Measurements from ENCODE around the gene SUSD3.
"Not testable (repeated sequence)": the region's sequence is repeated elsewhere in the genome, so short reads cannot be mapped to it uniquely, and the experiment has no call there.

SUSD3 gene

GRCh38 chr9:93112116-93112863 is 53.8 kb downstream of the SUSD3 start:
- no peak for DNase-seq (ENCODE audit: low spot score)

GRCh38 chr9:93112864-93113389 is 54.4 kb downstream of the SUSD3 start:
- no peak for DNase-seq (ENCODE audit: low spot score)

- no peak for DNase-seq (ENCODE audit: low spot score)
Observed at GRCh38 chr9:93114169-93114983, 55.9 kb downstream of the SUSD3 start.

GRCh38 chr9:93114984-93115335 is 56.5 kb downstream of the SUSD3 start:
- no peak for DNase-seq (ENCODE audit: low spot score)

GRCh38 chr9:93115486-93116071 is 57.1 kb downstream of the SUSD3 start:
- DNase-seq (ENCODE audit: low spot score) = no peak

- peak; percentile 79 for DNase-seq (ENCODE audit: low spot score)
Observed at GRCh38 chr9:93116072-93116961, 57.8 kb downstream of the SUSD3 start.

- not testable (repeated sequence) for DNase-seq (ENCODE audit: low spot score)
Observed at GRCh38 chr9:93117521-93117920, 59.0 kb downstream of the SUSD3 start.

GRCh38 chr9:93117924-93118862 is 59.7 kb downstream of the SUSD3 start:
- no peak for DNase-seq (ENCODE audit: low spot score)

GRCh38 chr9:93118863-93119702 is 60.6 kb downstream of the SUSD3 start:
- no peak for DNase-seq (ENCODE audit: low spot score)

- DNase-seq (ENCODE audit: low spot score) = no peak
Observed at GRCh38 chr9:93119703-93119952, 61.1 kb downstream of the SUSD3 start.

GRCh38 chr9:93119953-93120845 is 61.7 kb downstream of the SUSD3 start:
- DNase-seq (ENCODE audit: low spot score) = no peak

- DNase-seq (ENCODE audit: low spot score) = no peak
Observed at GRCh38 chr9:93120846-93121315, 62.4 kb downstream of the SUSD3 start.

GRCh38 chr9:93121316-93122241 is 63.1 kb downstream of the SUSD3 start:
- no peak for DNase-seq (ENCODE audit: low spot score)

GRCh38 chr9:93122721-93123221 is 64.3 kb downstream of the SUSD3 start:
- no peak for DNase-seq (ENCODE audit: low spot score)

- no peak for DNase-seq (ENCODE audit: low spot score)
Observed at GRCh38 chr9:93123561-93124283, 65.2 kb downstream of the SUSD3 start.

GRCh38 chr9:93124793-93125192 is 66.3 kb downstream of the SUSD3 start:
- peak; percentile 6 for DNase-seq (ENCODE audit: low spot score)

All from HuH-7.5 (cell line).